ENCODE results near the gene TAF11L2.
"Not testable (repeated sequence)": the region's sequence is repeated elsewhere in the genome, so short reads cannot be mapped to it uniquely, and the experiment has no call there.

The TAF11L2 gene

DNA sequence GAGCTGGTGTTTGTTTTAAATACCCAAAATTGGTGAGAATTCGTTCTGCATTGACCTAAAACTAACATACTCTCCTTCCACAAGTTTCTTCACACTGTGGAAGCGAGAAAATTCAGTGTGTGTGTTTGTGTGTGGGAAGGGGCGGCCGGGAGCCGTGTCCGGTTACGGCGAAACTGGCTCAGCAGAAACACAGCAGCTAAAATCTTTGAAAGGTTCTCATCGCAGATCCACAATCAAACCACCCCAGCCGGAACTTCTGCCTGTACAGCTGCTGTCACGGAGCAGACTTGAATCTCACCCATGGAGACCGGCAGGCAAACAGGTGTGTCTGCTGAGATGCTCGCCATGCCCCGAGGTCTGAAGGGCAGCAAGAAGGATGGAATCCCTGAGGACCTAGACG is 30.3 kb downstream of the TAF11L2 start, which contains the start of gene TAF11L6:
Gene TAF11L6 (plus strand): TSS at position 301 of the 400 bp plus-strand sequence.
- not testable (repeated sequence) for DNase-seq
